Left ventricle myocardium inferior (tissue), 1 donor: ENCODE results near the gene MEIS2. TPM values are rescaled to one million over a fixed set of nuclear protein-coding genes. Genes with fewer than 3 reads are reported as not detected.
"Not testable (repeated sequence)": the region's sequence is repeated elsewhere in the genome, so short reads cannot be mapped to it uniquely, and the experiment has no call there.

Experiments
- DNase-seq: peaks from one replicate; pipeline ENCODE4 v3.0.0-alpha.2; 2020
- H3K27ac ChIP-seq: fragments of 200-600 bp; replicated peaks from 2 replicates; pipeline ENCODE4 v1.8.0; 2021
- H3K27me3 ChIP-seq: fragments of 200-600 bp; 2 replicates; pipeline ENCODE4 v1.8.0; 2021; ENCODE audit warnings: low read depth
- H3K36me3 ChIP-seq: fragments of 200-600 bp; 2 replicates; pipeline ENCODE4 v1.8.0; 2021
- H3K4me1 ChIP-seq: fragments of 200-600 bp; 2 replicates; pipeline ENCODE4 v1.8.0; 2021
- H3K4me3 ChIP-seq: fragments of 200-600 bp; 2 replicates; pipeline ENCODE4 v1.8.0; 2021; ENCODE audit warnings: mild to moderate bottlenecking, moderate library complexity
- H3K9me3 ChIP-seq: fragments of 200-600 bp; replicated peaks from 2 replicates; pipeline ENCODE4 v1.8.0; 2021
- intact Hi-C: fragments of 100-400 bp; cut with micrococcal nuclease; formaldehyde crosslinking; loops from one replicate; pipeline ENCODE4 v1.11.0; 2022
- total RNA-seq: library from RNA; stranded (reverse); fragmentation: NEBNext Ultra II Directional; extraction: Animal tissue kit (Norgen Biotek cat#: 25700); gene quantifications from one replicate; pipeline ENCODE4 v1.2.1, GENCODE V29; 2021
- TF ChIP-seq, protein P1 (sequence below): fragments of 200-600 bp; IDR thresholded peaks from 2 replicates; pipeline ENCODE4 v1.8.0; 2021; ENCODE audit warnings: antibody characterized with exemption, mild to moderate bottlenecking, borderline replicate concordance
- donor health status: DM: no; HTN: yes; CAD: no; lungs with severe emphysema.

The MEIS2 gene
- total RNA-seq, 1 donor from 2014 or later = 36.0 TPM

DNA sequence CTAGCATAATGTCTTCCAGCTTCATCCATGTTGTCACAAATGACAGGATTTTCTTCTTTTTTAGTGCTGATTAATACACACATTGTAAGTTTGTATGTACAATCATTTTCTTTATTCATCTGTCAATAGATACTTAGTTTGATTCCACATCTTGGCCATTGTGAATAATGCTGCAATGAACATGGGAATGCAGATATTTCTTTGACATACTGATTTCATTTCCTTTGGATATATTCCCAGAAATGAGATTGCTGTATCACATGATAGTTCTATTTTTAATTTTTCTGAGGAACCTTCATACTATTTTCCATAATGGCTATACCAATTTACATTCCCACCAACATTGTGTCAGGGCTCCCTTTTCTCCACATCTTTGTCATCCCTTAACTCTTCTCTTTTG lies 117.9 kb downstream of the MEIS2 start:
- Histone ChIP-seq H3K36me3 (no peaks in the 10 kb centered on the region), H3K27ac (peak overlapping the region; percentile 39), H3K4me1 (peaks cover 34% of the 10 kb centered on the region), H3K4me3 (no peak overlapping the region), H3K27me3 (no peaks in the 10 kb centered on the region), H3K9me3 (peaks cover 43% of the 10 kb centered on the region)
- intact Hi-C loops = no loop called here
- TF ChIP-seq, protein P1, sequence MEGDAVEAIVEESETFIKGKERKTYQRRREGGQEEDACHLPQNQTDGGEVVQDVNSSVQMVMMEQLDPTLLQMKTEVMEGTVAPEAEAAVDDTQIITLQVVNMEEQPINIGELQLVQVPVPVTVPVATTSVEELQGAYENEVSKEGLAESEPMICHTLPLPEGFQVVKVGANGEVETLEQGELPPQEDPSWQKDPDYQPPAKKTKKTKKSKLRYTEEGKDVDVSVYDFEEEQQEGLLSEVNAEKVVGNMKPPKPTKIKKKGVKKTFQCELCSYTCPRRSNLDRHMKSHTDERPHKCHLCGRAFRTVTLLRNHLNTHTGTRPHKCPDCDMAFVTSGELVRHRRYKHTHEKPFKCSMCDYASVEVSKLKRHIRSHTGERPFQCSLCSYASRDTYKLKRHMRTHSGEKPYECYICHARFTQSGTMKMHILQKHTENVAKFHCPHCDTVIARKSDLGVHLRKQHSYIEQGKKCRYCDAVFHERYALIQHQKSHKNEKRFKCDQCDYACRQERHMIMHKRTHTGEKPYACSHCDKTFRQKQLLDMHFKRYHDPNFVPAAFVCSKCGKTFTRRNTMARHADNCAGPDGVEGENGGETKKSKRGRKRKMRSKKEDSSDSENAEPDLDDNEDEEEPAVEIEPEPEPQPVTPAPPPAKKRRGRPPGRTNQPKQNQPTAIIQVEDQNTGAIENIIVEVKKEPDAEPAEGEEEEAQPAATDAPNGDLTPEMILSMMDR = no peak
- no peak for DNase-seq

DNA sequence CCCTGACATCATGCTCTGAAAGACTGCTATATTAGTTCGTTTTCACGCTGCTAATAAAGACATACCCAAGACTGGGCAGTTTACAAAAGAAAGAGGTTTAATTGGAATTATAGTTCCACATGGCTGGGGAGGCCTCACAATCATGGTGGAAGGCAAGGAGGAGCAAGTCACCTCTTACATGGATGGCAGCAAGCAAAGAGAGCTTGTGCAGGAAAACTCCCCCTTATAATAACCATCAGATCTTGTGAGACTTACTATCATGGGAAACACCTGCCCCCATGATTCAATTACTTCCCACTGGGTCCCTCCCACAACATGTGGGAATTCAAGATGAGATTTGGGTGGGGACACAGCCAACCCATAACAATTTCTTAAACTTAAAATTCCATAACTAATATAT lies 120.1 kb downstream of the MEIS2 start:
- H3K36me3 ChIP-seq, H3K27ac ChIP-seq, H3K4me3 ChIP-seq, intact Hi-C loops, H3K27me3 ChIP-seq, DNase-seq: not testable (repeated sequence)
- Histone ChIP-seq H3K4me1 (peaks cover 18% of the 10 kb centered on the region), H3K9me3 (peaks cover 43% of the 10 kb centered on the region)

DNA sequence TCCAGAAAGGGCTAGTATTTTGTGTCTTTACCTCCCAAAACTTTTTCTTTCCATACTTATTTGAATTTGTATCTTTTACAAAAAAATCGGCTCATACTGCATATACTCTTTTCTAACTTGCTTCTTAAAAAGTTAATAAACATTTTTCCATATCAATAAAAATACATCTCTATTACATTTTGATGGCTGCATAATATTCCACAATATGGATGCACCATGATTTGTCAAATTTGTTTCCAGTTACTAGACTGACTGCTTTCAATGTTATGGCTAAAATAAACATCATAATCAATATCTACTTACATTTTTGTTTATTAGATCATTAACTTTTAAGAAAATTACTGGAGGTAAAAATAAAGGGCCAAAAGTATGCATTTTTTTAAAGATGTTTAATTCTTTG lies 121.7 kb downstream of the MEIS2 start:
- no peak for DNase-seq
- peaks cover 20% of the 10 kb centered on the region for H3K4me1 ChIP-seq
- no peaks in the 10 kb centered on the region for H3K27me3 ChIP-seq
- intact Hi-C loops = no loop called here
- H3K4me3 ChIP-seq = no peak overlapping the region
- peak overlapping the region; percentile 28 for H3K27ac ChIP-seq
- TF ChIP-seq, protein P1 = no peak
- peaks cover 29% of the 10 kb centered on the region for H3K9me3 ChIP-seq
- no peaks in the 10 kb centered on the region for H3K36me3 ChIP-seq

DNA sequence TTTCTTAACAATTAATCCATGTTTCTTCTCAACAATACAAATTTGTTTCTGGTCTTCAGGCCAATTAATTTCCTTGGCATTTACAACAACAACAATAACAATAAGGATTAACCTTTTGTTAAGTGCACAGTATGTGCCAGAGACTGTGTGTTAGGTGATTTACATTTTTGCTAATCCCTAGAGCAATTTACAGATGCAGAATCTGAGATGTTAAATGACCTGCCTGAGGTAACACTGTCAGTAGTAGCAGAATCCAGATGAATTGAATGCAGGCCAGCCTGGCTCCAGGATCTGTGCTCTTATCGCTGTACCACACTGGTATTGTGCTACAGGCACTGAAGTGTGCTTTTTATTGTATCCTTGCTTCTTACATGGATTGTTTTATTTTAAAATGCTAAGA lies 122.2 kb downstream of the MEIS2 start:
- no peak for DNase-seq
- Histone ChIP-seq H3K4me1 (peaks cover 20% of the 10 kb centered on the region), H3K27ac (peak overlapping the region; percentile 28), H3K9me3 (peaks cover 24% of the 10 kb centered on the region), H3K4me3 (no peak overlapping the region), H3K27me3 (no peaks in the 10 kb centered on the region), H3K36me3 (no peaks in the 10 kb centered on the region)
- TF ChIP-seq, protein P1 = no peak
- intact Hi-C loops = no loop called here

DNA sequence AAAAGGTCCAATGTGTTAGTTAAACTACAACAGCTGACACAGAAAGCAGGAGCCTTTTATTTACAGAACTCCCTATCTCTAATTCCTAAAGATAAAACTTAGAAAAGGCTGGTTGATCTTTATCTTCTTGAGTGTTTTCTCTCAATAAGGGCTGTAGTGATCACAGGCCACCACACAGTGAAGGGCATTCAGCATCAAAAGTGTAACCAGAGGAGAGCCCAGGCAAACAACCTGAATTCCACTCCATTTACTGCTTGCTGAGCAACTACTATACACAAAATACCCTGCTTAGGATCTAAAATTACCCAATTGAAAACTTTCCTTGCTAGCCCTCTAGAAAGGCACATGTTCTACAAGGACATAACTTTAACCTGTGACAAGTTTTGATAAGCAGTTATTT lies 122.7 kb downstream of the MEIS2 start:
- intact Hi-C loops = no loop called here
- TF ChIP-seq, protein P1 = no peak
- Histone ChIP-seq H3K36me3 (no peaks in the 10 kb centered on the region), H3K27me3 (no peaks in the 10 kb centered on the region), H3K9me3 (peaks cover 19% of the 10 kb centered on the region), H3K4me3 (no peak overlapping the region), H3K27ac (peak overlapping the region; percentile 28), H3K4me1 (peaks cover 19% of the 10 kb centered on the region)
- DNase-seq = no peak

DNA sequence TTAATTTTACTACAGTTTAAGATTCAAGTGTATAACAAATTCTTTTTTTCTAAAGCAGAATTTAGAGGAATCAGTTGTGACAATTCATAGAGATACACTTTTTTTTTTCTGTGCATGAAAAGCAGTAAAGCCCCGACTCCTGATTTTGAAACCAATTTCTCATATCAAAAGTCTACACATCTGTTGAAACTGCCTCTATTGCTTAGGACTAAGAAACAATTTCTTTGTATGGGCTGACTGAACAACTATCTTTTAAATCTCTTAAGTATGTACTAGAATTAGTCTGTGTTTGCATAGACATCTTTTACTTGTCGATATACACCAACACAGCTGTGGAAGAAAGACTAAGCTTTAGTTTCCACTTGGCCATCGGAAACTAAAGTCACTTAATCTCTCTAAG lies 127.6 kb downstream of the MEIS2 start:
- intact Hi-C loops = no loop called here
- no peak for DNase-seq
- TF ChIP-seq, protein P1 = no peak

More for the DNA sequence above, 127.6 kb downstream of the MEIS2 start:
- Histone ChIP-seq H3K9me3 (no peaks in the 10 kb centered on the region), H3K4me1 (peaks cover 20% of the 10 kb centered on the region), H3K27ac (no peak overlapping the region), H3K36me3 (no peaks in the 10 kb centered on the region), H3K27me3 (no peaks in the 10 kb centered on the region), H3K4me3 (no peak overlapping the region)
